ENCODE measurements around the gene SLU7. TPM values are rescaled to one million over a fixed set of nuclear protein-coding genes. Genes with fewer than 3 reads are reported as not detected.
A peak's percentile ranks its signal among the peaks of the same experiment; 100 is the strongest.

Gene SLU7
- total RNA-seq, 6 donors from 2014 or later, result 26.7 to 115 (median 60.7) TPM

DNA sequence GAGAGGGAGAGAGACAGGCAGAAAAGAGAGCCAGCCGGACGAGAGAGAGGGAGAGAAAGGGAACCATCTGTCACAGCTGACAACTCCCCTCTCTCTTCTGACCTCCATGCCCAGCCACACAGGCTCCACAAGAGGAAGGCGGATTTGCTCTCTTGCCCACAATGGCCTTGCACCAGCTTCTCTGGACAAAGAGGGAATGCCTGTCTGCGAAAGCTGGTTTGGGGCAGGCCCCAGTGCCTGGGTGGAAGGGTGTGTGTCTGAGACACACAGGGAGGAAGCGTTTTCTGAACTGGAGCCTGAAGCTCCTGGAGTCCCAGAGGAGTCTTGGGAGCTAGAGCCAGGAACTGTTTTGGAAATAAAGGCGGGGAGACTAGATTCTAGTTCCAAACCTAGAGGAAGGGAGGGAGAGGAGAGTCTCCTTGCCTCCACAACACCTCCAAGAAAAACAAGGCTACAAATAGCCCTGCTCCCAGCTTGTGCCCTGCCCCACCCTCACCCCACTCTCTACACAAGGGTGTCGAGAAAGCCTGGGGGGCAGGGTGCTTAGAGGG lies 60.9 kb downstream of the SLU7 start:
- Histone ChIP-seq H3K27ac (peak overlapping the region; percentile 22 to 70 (median 42)), H3K27me3 (no peaks in the 10 kb centered on the region), H3K4me3 (no peak overlapping the region), H3K36me3 (no peaks in the 10 kb centered on the region), H3K9me3 (no peaks in the 10 kb centered on the region), H3K4me1 (peaks cover 0 to 18% (median 12%) of the 10 kb centered on the region in 4 donors)
- 77 to 84% methylated on average over 7 of the region's 7 CpGs for WGBS, 2 donors
- ATAC-seq (ENCODE audit: low FRiP score in 2 of 2), result peak in 1 of 2 donors; percentile 85
- TF ChIP-seq POLR2AphosphoS5 (IDR thresholded peaks at IDR 0.05), result no peak
- no peak for TF ChIP-seq POLR2A (IDR thresholded peaks at IDR 0.05)
- DNase-seq, result no peak

DNA sequence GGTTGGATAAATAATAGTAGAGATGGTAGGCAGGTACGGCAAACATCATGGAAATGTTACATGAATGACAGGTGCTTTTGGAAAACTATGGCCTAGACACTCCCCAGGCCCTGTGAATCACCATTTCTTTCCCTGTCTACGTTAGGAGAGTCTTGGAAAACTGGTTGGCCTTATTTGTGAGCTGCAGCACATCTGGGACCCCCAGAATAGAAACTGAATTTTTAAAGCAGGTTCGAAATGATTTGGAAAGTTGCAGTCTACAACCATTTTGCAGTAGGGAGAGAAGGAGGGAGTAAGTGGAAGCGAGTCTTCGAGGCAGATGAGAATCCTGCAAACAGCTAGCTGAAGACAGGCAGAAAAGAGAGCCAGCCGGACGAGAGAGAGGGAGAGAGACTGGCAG lies 61.5 kb downstream of the SLU7 start:
- Histone ChIP-seq H3K27me3 (no peaks in the 10 kb centered on the region), H3K4me1 (peaks cover 0 to 18% (median 10%) of the 10 kb centered on the region in 4 donors), H3K9me3 (no peaks in the 10 kb centered on the region), H3K36me3 (no peaks in the 10 kb centered on the region), H3K4me3 (no peak overlapping the region), H3K27ac (peak overlapping the region; percentile 22 to 70 (median 42))
- TF ChIP-seq, protein P1, sequence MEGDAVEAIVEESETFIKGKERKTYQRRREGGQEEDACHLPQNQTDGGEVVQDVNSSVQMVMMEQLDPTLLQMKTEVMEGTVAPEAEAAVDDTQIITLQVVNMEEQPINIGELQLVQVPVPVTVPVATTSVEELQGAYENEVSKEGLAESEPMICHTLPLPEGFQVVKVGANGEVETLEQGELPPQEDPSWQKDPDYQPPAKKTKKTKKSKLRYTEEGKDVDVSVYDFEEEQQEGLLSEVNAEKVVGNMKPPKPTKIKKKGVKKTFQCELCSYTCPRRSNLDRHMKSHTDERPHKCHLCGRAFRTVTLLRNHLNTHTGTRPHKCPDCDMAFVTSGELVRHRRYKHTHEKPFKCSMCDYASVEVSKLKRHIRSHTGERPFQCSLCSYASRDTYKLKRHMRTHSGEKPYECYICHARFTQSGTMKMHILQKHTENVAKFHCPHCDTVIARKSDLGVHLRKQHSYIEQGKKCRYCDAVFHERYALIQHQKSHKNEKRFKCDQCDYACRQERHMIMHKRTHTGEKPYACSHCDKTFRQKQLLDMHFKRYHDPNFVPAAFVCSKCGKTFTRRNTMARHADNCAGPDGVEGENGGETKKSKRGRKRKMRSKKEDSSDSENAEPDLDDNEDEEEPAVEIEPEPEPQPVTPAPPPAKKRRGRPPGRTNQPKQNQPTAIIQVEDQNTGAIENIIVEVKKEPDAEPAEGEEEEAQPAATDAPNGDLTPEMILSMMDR (IDR thresholded peaks at IDR 0.05), result no peak
- TF ChIP-seq EP300 (IDR thresholded peaks at IDR 0.05), result no peak
- no peak for TF ChIP-seq POLR2A (IDR thresholded peaks at IDR 0.05)
- no peak for TF ChIP-seq POLR2AphosphoS5 (IDR thresholded peaks at IDR 0.05)
- no peak for DNase-seq
- no peak for ATAC-seq (ENCODE audit: low FRiP score in 2 of 2)
- WGBS, 2 donors, result 77% methylated on average over 7 of the region's 7 CpGs

DNA sequence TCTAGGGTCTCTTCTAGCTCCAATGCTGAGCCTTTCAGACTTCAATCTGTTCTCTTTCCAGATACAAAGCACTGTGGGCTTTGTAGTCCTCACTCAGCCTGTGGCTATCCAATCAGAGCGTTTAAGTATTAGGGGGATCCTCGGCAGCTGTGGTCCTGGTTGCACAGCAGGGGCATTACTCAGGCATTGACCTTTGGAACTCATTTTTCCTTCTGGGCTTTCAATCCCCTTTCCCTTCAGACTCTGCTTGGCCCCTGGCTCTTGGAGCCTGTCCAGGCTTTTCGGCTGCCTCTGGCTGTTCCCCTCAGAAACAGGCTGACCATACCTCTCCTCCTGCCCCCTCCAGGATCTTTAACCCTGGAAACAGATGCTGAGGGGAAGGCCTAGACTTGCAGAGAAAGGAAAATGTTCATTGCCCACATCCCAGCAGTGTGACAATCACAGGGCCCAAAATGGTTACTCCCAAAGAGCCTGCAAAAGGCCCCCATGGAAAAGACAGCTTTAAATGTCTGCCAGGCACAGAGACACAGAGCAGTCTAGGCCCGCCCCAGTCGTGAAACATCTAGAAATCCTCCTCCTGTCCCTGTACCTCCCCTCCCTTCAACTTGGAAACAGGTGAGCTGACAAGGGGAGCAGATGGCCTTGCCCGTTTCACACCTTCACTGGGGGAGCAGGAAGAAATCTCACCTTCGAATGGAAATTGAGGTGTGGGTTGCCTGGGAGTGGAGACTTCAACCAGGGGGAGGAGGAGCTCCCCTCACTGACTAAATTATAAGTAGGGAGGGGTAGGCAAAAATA lies 62.1 kb downstream of the SLU7 start:
- TF ChIP-seq POLR2AphosphoS5 (IDR thresholded peaks at IDR 0.05) (no peak), EP300 (IDR thresholded peaks at IDR 0.05) (no peak), POLR2A (IDR thresholded peaks at IDR 0.05) (no peak)
- TF ChIP-seq, protein P1 (IDR thresholded peaks at IDR 0.05), result no peak
- 76 to 83% methylated on average over 7 of the region's 7 CpGs for WGBS, 2 donors
- Histone ChIP-seq H3K36me3 (no peaks in the 10 kb centered on the region), H3K4me3 (no peak overlapping the region), H3K9me3 (no peaks in the 10 kb centered on the region), H3K27me3 (no peaks in the 10 kb centered on the region), H3K27ac (no peak overlapping the region), H3K4me1 (peaks cover 0 to 18% (median 10%) of the 10 kb centered on the region in 4 donors)
- ATAC-seq (ENCODE audit: low FRiP score in 2 of 2) (no peak), DNase-seq (no peak)

GRCh38 chr5:160354666-160355065 lies 64.2 kb downstream of the SLU7 start:
- DNase-seq, result peak in 1 of 2 donors; percentile 71
- H3K4me3 ChIP-seq, result no peak overlapping the region
- ATAC-seq (ENCODE audit: low FRiP score in 2 of 2), result no peak
- TF ChIP-seq EP300 (IDR thresholded peaks at IDR 0.05) (no peak), POLR2A (IDR thresholded peaks at IDR 0.05) (no peak), POLR2AphosphoS5 (IDR thresholded peaks at IDR 0.05) (no peak)
- TF ChIP-seq, protein P1 (IDR thresholded peaks at IDR 0.05), result no peak
- H3K4me1 ChIP-seq, result peaks cover 0 to 8% (median 4%) of the 10 kb centered on the region in 4 donors
- 90% methylated on average over 14 of the region's 14 CpGs for WGBS, 2 donors
- no peaks in the 10 kb centered on the region for H3K36me3 ChIP-seq
- H3K27me3 ChIP-seq, result no peaks in the 10 kb centered on the region
- H3K27ac ChIP-seq, result no peak overlapping the region
- no peaks in the 10 kb centered on the region for H3K9me3 ChIP-seq

DNA sequence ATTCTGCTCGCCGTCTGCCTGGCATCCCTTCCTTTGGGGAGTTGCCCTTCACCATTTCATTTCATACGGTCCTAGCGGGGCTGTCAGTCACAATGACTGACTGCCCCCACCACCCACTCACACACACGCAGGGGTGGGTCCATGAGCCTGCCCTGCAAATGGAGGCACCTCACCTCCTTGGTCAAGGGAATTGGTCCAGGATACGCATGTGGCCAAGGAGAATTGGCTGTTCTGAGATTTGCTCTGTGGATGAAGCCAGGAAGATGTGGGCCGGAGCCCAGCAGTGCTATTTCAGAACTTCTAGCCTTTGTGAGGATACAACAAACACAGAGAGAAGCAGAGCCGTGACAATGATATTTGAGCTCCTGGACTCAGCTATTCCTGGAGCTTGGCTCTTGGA lies 65.5 kb downstream of the SLU7 start:
- WGBS, 2 donors, result 85 to 92% methylated on average over 8 of the region's 8 CpGs
- DNase-seq, result no peak
- ATAC-seq (ENCODE audit: low FRiP score in 2 of 2), result peak in 1 of 2 donors; percentile 34
- TF ChIP-seq POLR2AphosphoS5 (IDR thresholded peaks at IDR 0.05) (no peak), EP300 (IDR thresholded peaks at IDR 0.05) (no peak), POLR2A (IDR thresholded peaks at IDR 0.05) (no peak)
- TF ChIP-seq, protein P1 (IDR thresholded peaks at IDR 0.05), result no peak
- Histone ChIP-seq H3K27ac (no peak overlapping the region), H3K4me1 (no peaks in the 10 kb centered on the region), H3K9me3 (no peaks in the 10 kb centered on the region), H3K27me3 (no peaks in the 10 kb centered on the region), H3K4me3 (no peak overlapping the region), H3K36me3 (no peaks in the 10 kb centered on the region)
